DMS79 treated with DMSO at 0.1 percent for 48 hours (cell line): ENCODE results near the gene HINFP.
"Not testable (repeated sequence)": the region's sequence is repeated elsewhere in the genome, so short reads cannot be mapped to it uniquely, and the experiment has no call there.

Experiments used
- DNase-seq: peaks from one replicate; lab custom pipeline; 2025; lab: John Stamatoyannopoulos, UW

The HINFP gene

DNA sequence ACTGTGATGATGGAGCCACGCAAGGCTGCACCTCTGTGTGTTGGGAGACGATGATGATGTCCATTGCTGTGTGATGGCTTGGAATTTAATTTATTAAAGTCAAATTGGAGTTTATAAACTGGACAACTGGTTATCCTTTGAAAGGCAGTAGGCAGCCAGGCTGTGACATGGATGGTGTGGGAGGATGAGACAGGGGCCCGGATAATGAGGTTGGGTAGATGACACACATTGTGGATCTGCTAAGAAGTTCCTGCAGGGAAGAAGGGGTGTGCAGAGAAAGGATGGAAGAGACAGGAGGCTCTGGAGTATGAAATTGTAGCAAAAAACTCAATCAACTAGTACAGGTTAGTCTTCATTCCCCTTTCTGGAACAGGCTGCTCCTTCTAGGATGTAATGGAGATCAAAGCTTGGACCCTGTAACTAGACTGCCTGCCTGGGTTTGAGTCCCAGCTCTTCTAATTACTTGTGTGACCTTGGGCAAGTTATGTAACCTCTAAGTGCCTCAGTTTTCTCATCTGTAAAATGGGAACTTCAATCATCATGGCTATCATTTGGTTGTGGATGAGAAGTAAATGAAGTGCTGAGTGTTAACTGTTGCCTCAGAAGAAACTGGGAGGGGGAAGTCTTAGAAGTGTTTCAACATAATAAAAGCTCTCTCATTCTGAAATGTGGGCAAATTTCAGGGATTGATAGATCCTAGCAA is 4.2 kb upstream of the HINFP start:
- no peak for DNase-seq

DNA sequence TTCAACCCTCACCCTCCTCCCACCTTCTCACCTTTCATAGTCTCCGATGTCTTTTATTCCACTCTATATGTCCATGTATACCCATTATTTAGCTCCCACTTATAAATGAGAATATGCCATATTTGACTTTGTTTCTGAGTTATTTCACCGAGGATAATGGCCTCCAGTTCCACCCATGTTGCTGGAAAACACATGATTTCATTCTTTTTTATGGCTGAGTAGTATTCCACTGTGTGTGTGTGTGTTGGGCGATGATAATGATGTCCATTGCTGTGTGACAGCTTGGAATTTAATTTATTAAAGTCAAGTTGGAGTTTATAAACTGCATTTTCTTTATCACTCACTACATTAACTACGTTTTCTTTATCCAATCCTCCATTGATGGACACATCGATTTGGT is 3.2 kb upstream of the HINFP start:
- no peak for DNase-seq

DNA sequence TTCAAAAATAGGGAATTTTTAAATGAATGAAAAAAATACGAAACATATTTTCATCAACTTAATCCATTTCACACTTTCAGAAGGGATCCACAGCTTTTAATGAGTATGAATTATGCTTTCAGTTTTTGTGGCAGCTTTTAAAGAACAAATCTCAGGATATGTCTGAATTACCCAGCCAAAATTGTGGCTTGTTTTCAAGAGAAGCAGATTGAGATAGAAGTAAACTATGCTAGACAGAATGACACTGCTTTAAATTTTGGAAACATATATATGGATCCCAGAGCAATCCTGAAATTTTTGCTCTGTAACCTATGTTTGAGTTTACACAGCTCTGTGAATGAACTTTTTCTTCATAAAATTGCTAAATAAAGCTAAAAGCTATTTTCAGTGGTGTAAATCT is 2.4 kb upstream of the HINFP start:
- DNase-seq = no peak

DNA sequence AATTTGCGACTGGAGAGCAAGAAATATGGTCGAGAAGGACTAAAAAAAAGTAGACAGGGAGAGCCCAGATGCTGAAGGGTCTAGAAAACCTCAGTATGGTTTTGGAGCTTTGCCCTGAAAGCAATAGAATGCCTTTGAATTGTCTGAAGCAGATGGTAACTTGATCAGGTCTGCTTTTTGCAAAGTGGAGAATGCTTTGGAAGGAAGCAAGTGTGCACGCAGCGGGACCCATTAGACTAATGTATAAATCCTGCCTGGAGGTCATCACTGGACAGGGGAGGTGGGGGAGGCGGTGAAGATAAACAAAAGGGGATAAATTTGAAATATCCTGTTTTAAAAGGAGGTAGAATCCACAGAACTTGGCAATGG is 757 bp upstream of the HINFP start:
- DNase-seq = peak; percentile 87

DNA sequence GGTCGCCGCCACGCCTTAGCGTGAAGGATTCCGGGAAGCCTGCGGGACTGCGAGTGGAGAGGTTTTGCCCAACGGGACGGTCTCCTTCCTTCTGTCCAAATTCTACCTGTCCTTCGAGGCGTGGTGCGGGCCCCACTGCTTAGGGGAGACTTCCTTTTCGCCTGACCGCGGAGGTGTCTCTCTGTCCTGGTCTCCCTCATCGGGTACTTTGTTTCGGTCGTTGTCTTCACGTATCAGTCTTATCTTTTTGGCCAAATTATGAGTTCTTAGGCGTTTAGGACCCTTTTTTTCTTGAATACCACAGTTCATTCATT is 388 bp downstream of the HINFP start:
- peak; percentile 52 for DNase-seq

DNA sequence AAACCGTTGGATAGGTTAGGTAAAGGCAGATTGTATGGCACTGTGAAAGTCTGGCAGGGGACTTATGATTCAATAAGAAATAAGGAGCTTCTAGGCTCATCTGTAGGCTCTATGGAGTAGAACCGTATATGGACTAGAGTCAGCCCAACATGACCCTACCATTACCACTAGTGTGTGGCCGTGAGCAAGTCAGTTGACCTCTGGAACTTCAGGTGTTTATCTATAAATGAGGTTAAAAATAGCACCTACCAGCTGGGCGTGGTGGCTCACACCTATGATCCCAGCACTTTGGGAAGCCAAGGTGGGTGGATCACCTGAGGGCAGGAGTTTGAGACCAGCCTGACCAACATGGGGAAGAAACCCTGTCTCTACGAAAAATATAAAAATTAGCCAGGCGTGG is 4.4 kb downstream of the HINFP start:
- DNase-seq = no peak

DNA sequence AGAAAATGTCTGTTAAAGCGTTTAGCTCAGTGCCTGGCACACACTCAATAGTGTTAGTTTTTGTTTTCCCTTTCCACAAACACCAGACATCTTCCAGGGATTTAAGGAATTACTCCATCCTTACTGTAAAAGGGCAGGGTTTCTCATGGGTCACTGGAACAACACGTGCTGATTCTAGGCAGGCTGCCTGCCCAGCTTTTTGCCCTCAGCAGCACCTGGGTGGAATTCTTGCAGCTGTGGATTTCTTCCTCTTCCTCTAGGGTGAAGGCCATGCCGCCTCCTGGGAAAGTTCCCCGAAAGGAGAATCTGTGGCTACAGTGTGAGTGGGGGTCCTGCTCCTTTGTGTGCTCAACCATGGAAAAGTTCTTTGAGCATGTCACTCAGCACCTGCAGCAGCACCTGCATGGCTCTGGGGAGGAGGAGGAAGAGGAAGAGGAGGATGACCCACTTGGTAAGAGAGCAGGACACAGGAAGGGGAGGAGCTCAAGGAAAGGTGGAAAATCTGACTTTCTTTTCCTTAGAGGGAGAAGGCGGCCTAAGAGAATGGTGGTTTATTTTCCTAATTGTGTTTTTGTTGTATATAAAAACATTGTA is 5.4 kb downstream of the HINFP start:
- DNase-seq = no peak

DNA sequence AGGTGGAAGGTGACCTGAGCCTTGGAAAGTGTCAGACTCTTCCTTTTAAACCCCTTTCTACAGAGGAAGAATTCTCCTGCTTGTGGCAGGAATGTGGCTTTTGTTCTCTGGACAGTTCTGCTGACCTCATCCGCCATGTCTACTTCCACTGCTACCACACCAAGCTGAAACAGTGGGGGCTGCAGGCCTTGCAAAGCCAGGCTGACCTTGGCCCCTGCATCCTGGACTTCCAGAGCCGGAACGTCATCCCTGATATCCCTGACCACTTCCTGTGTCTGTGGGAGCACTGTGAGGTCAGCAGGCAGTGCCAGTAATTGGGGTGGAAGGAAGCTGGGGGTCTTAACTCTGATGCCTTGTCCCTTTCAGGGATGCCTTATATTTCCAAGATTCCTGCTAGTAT is 9.3 kb downstream of the HINFP start:
- no peak for DNase-seq

DNA sequence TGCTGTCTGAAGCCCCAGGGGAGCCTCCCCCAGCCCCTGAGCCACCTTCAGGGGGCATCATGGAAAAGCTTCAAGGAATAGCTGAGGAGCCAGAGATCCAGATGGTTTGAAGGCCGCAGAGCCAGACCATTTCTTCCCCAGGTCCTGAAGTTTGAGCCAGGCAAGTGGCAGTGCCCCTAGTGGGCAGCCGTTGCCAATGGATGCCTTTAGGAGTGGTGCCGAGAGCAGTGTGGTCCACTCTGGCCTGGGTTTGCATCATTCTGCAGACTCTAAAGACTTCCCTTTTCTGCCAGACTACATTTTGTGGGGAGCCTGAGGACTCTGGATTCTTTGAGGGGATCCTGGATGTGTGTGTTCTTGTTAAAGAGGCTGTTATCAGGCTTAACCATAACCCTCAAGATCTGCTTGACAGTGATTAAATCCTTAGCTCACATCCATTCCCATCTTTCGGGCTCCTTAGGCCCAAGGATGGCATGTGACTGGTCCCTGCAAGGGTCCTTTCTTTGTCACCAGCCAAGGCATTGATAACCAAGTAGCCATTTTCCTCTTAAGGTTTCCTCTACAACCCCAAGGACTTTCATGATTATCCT is 13.1 kb downstream of the HINFP start:
- DNase-seq = no peak

DNA sequence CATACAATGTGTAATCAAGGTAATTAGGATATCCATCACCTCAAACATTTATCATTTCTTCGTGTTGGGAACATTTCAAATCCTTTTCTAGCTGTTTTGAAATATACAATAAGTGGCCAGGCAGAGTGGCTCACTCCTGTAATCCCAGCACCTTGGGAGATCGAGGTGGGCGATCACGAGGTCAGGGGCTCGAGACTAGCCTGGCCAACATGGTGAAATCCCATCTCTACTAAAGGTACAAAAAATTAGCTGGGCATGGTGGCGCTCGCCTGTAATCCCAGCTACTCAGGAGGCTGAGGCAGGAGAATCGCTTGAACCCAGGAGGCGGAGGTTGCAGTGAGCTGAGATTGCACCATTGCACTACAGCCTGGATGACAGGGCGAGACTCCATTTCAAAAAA is 17.9 kb downstream of the HINFP start:
- DNase-seq = not testable (repeated sequence)

DNA sequence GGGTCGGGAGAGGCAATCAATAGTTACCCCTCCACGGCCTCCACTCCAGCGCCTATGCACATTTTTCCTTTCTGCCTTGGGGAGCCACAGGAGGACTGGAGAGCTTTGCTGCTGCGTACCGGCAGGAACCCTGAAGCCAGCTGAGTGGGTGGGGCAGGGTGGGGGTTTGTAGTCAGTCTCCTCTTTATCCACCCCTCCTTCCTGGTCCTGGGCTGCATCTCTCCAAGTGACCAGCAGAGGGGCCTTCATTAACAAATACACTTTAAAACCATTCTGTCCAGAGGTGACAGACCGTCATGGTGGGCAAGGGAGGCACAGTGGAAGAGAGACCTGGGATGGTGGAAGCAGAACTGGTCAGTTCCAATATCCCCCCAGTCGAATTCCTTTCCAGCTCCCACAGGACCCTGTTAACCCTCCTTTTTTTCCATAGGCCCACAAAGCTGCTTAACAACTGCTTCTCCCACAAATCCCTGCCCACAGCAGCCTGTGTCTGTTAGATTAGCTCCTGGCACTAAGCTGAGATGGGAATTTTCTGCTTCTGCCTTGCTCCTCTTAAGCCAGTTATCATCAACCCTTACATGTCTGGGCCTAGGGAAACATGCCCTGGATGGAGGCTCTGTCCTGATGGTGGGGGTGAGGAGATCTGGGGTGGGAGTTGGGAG is 23.6 kb downstream of the HINFP start:
- DNase-seq = no peak

DNA sequence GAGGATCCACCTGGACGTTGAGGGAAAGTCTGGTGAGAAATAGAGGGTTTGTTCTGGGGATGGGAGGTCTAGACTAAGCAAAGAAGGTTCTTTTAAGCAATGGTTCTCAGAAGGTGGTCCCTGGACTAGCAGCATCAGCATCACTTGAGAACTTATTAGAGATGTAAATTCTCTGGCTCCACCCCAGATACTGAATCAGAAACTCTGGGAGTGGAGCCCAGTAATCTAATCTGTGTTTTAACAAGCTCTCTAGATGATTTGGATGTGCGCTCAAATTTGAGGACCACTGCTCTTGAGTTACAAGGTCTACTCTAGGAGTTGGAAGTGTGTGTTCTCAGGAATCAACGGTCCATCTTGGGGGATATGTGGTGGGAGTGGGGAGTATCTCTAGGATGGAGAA is 24.2 kb downstream of the HINFP start:
- no peak for DNase-seq

DNA sequence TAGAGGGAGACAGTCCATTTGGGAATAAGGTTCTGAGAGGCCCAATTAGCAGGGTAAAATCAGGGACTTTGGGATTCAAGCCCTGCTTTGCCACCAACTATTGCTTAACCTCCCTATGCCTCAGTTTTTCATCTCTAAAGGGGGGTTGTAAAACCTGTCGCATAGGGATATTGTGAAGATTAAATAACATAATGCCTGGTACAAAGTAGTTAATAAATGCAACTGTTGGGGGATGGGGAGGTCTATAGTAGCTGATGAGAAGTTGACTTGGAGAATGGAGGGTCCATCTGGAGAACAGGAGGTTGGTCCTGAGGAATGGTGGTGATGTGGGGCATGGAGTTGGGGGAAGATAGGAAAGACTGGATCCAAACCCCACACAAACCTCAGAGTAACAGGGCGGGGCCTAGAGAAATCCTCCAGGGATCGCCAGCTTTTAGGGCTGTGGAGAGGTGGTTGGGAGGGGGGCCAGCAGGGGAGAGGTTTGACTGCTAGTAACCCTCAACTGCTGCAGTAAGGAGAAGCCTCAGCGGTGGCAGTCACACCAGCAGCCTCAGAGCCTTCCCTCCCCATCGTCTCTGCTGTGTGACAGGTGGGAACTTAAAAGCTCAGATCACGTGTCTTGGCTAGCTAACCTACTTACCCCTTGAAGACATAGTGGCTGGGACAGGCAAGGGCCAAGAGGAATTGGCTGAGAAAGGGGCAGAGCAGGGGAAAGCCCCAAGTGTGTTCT is 26.4 kb downstream of the HINFP start:
- peak; percentile 78 for DNase-seq

DNA sequence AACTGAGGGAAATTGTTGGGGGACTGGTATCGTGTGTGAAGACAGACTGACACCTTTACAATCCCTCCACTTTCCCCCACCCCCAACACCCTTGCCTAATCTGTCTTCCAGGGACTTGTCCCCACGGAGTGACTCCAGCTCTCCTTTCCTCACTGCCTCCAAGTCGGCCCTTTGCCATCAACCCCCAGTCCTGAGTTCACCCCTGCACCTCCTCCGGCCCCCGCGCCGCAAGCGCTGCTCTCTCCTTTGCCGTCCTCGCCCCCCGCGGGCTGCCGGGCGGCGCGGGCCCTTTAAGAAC is 27.3 kb downstream of the HINFP start:
- no peak for DNase-seq

DNA sequence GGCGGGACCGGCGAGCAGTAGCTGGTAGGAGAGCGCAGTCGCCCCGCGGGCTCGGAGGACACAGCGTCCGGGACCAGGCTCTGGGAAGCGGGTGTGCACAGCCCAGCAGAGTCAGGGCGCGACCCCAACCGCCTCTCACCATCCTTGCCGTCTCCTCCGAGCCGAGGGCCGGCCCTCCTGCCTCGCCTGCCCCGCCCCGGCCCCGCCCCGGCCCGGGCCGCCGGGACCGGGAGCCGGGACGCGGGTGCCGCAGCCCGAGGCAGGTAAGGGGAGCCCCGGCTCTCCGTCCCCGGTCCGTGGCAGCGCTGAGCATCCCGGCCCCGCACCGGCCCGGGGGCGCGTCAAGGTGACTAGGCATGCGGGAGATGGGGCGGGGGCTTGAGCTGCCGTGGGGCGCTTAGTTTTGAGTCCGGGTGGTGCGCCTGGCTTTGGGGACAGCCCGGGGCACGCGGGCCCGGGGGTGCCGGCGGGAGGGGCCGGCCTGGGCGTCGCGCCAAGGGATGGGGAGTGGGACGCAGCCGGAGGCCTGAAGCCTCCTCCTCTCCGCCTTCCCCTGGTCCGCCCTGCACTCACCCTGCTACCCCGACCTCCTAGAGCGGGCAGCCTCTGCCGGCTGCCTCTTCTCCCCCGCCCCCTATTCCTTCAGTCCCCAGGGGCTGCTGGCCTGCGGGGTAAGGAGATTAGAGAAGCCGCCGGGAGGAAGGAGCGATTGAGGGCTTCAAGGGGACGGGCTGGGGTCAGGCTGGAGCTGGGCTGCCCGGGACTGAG is 27.8 kb downstream of the HINFP start, which contains the start of gene ABCG4:
TSS of gene ABCG4 (plus strand) at position 35 of the 768 bp plus-strand sequence. CDS start 914 bp downstream, outside the sequence.
- DNase-seq = peak; percentile 37

DNA sequence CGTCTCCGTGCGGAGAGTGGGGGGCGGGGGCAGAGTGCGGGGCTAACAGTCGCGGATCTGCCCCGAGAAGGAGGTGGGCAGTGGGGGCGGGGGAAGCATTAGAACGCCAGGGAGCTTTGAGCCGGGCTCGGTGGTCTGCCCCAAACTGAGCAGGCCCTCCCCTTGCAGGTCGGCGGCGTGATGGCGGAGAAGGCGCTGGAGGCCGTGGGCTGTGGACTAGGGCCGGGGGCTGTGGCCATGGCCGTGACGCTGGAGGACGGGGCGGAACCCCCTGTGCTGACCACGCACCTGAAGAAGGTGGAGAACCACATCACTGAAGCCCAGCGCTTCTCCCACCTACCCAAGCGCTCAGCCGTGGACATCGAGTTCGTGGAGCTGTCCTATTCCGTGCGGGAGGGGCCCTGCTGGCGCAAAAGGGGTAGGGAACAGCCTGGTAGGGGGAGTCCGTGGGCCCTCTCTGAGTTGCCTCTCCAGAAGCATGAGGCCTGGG is 28.5 kb downstream of the HINFP start:
- no peak for DNase-seq

DNA sequence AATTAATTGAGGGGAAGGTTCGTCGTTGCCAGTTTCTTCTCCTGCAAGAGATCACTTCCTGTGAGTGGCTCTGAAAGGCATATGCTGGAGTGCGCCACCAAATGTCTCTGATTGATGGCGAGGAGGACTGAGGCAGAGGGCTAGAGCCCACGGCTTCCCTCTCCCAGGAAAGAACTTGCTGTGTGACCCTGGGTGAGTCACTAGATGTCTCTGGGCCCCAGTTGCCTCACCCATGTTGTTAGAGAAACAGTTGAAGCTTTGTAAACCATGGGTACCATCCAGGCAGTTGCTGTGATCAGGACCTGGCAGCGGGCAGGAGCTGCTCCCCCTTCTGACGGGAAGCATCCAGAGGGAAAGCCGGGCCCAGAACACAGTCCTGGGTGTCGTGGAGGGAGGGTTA is 30.7 kb downstream of the HINFP start:
- DNase-seq = no peak

DNA sequence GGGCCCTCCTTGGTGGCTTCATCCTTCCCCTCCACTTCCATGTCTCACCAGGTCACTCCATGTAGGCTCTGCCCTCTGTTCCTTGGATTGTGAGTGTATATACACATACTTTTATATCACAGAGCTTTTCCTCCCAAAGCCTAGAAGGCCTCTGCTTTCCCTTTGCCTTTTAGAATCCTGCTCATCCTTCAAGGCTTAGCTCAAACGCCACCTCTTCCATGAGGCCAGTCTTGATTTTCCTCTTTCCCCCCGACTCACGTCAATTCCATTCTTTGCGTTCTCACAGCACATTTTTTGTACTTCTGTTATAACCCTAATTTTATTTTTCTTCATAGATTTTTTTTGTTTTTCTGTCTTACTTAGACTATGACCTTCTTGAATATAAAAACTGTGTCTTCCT is 31.2 kb downstream of the HINFP start:
- DNase-seq = no peak

DNA sequence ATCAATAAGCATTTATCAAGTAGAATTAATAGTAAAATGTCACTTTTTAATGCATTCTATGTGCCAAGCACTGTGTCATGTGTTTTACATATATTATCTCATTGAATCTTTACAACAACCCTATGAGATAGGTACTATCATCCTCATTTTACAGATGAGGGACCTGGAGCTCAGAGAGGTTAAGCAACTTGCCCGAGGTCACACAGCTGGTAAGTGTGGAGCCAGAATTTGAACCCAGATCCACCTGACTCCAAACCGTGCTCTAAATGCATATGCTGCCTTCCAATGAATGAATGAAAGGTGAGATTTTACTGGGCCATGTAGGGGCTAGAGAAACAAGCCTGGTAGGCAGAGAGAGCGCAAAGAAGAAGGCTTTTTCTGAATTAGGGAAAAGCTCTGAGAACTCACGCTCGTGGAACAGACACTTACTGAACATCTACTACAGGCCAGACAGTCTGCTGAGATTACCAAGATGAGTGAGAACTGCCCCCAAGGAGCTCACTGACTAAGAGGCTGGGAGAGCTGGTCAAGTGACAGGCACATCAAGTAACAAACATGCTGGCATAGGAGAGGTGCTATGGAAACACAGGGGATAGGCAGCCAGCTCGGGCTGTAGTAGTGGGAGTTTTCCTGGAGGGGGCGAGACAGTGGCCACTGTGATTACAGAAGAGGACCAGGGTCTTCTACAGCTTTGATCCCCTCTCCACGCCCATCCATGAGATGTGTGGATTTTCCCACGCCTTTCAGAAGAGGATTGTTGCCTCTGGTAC is 31.9 kb downstream of the HINFP start:
- DNase-seq = no peak

DNA sequence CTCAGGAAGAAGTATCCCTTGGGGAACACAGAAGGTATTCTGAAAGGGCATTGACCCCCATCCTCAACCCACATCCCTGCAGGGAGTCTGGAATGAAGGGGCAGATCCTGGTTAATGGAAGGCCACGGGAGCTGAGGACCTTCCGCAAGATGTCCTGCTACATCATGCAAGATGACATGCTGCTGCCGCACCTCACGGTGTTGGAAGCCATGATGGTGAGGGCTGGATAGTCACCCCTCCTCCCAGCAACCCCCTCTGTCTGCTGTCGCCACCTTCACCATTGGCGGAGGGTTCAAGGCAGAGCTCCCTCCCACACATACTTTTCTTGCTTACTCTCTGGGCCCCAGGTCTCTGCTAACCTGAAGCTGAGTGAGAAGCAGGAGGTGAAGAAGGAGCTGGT is 32.8 kb downstream of the HINFP start:
- DNase-seq = no peak
